IPS-11a (cell line): ENCODE measurements around the gene NES.

Source experiments
- H3K4me3 ChIP-seq: one replicate; pipeline ENCODE4 v1.5.1; 2013; ENCODE audit warnings: low read depth, low read length, control low read depth

The NES gene

GRCh38 chr1:156665539-156665938 is 11.7 kb downstream of the NES start:
- no peak overlapping the region for H3K4me3 ChIP-seq

GRCh38 chr1:156664767-156665411 is 12.3 kb downstream of the NES start:
- no peak overlapping the region for H3K4me3 ChIP-seq

- no peak overlapping the region for H3K4me3 ChIP-seq
Observed at GRCh38 chr1:156664046-156664766, 13.0 kb downstream of the NES start.

DNA sequence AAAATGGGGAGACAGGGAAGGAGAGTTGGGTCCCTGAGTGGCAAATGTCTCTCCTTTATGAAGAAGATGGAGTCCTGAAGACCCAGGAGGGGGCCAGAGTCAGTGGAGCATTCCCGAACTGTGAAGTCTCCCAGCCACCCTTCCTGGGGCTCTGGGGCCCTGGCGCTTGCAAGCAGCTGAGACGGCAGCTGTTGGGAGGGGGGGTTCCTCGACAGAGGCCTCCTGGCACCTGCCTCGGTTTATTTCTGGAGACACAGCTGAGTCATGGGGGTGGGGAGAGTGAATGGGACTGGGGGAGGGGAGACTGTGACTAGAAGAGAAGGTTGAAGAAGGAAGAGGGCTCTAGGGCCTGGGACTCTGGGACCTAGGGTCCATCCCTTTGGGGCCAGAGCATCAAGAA is 14.0 kb downstream of the NES start:
- no peak overlapping the region for H3K4me3 ChIP-seq

DNA sequence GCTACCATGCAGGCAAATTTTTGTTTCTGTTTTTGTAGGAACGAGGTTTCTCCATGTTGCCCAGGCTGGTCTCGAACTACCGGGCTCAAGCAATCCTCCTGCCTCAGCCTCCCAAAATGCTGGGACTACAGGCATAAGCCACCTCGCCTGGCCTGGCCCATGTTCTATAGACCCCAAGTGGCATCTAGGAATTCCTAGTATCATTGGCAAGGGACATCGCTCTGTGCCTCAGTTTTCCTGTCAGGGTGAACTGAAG is 14.5 kb downstream of the NES start:
- no peak overlapping the region for H3K4me3 ChIP-seq

DNA sequence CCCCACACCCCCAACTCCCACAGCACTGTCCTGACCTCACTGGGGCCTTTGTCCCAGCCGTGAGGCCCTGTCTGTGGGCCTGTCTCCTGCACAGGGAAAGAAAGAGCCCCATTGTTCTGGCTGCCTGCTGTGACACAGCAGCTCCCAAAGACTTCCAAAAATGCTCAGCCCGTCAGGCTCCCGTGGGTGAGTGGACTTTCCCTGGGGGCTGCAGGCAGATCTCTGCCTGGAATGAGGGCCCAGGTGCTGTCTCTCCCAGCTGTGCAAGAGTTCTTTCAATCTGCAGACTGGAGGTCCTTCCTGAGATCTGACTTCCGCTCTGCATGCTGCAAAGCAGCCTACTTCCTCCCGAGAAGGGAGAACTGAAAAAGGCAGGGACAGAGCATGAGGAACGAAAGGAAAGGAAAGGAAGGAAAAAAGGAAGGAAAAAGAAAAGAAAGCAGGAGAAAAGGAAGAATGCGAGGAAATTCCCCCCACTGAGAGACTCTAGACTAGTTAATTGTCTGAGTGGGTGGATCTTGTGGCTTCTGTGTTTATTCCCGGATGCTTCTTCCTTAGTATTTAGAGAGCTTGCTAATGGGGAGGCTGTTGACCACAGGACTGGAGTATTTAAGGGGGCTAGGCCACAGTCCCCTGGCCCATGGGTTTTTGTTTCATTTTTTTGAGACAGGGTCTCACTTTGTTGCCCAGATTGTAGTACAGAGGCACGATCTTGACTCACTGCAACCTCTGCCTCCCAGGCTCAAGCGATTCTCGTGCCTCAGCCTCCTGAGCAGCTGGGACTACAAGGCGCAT is 15.0 kb downstream of the NES start:
- no peak overlapping the region for H3K4me3 ChIP-seq

DNA sequence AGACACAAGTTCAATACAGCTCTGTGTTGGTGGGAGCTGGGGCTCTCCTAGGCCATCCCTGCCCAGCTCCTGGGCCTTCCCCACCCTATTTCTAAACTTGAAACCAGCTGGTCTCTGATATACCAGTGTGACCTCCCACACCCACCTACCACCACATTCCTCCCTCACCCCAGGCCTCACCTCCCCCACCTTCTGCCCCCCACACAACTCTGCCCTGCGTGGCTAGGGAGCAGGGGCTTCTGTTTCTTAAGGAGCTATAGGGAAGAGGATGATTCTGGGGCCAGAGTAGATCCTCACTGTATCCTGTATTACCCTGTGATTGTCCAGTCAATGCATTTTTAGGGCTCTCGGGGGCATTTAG is 16.5 kb downstream of the NES start:
- no peak overlapping the region for H3K4me3 ChIP-seq

DNA sequence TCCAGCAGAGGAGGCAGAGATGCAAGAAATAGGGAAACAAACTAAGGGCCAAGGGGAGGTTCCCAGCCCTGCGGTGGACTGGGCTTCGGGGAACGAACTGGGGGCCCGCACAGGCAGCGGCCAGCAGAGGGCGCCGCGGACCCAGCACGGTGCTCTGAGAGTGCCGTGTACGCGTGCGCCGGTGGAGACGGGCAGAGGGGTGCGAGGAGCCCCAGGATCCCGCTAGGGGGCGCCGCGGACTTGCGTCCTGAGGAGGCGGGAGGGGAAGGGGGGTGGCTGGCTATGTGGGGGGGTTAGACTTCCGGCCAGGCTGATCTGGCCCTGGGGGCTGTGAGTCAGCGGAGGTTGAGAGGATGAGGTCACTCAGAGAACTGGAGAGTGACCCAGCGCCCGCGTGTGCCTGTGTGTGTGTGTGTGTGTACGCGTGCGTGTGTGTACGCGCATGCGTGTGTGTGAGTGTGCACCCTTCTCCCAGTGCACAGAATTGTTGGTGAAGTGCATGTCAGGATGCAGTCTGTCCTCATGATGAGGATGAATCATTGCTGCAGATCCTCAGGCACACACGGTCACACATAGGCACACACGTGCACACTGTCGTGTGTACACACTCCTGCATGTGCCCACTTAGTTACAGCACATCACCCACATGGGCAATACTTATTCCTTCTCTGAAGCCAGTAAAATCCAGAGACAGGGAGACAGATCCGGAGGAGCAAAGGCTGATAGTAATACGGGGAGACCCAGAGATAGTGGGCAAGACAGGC is 17.0 kb downstream of the NES start:
- H3K4me3 ChIP-seq, result no peak overlapping the region

- H3K4me3 ChIP-seq, result no peak overlapping the region
Observed at GRCh38 chr1:156659661-156659987, 17.6 kb downstream of the NES start.

DNA sequence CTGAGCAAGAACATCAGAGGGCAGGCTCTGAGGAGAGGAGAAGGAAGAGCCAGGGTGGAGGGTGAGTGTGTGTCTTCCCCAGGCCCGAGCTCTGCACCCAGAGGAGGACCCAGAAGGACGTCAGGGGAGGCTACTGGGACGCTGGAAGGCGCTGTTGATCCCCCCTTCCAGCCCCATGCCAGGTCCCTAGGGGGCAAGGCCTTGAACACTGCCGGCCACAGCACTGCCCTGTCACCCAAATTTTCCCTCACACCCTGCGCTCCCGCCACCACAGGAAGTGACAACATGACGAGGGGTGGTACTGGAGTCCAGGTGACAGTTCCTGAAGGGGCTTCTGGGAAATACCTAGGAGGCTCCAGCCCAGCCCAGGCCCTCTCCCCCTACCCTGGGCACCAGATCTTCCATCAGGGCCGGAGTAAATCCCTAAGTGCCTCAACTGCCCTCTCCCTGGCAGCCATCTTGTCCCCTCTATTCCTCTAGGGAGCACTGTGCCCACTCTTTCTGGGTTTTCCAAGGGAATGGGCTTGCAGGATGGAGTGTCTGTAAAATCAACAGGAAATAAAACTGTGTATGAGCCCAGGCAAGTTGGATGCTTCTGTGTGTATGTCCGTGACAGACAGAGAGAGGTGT is 18.1 kb downstream of the NES start:
- H3K4me3 ChIP-seq, result no peak overlapping the region

- H3K4me3 ChIP-seq, result no peak overlapping the region
Observed at GRCh38 chr1:156658496-156658895, 18.7 kb downstream of the NES start.

GRCh38 chr1:156657741-156658319 is 19.4 kb downstream of the NES start:
- H3K4me3 ChIP-seq, result no peak overlapping the region

GRCh38 chr1:156656806-156657740 is 20.1 kb downstream of the NES start:
- peak overlapping the region; percentile 14 for H3K4me3 ChIP-seq

GRCh38 chr1:156655904-156656516 is 21.2 kb downstream of the NES start:
- H3K4me3 ChIP-seq, result no peak overlapping the region

DNA sequence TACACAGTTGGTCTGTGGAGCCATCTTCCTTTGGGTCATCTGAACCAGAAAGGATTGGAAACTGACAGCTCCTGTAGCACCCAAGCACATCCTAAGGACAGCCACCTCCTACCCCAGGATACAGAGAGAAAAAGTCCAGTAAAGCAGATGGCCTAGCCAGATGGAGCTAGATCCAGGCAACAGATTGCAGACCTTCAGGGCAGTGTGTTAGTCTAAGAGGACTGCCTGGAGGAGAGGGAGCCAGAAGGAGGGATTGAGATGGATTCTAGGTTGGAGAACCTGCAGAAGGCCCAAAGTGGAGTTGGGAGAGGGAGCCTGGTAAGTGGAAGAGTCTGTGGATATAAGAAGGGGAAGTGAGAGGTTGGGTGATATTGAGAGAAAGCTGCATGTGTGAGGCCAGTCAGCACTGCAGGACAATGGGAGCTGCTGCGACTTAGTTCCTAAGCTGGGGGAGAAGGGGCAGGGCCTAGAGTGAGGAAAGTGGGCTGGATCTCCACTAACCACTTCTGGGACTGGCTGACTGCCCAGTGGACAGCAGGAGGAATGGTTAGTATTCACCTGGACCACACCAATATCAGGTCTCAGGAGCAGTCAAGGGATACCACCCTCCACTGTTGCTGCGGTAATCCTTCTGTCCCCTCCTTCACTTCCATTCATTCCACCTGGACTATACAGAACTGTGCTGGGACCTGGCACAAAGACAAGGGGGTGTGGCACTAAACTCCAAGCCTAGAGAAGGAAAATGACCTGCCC is 21.9 kb downstream of the NES start:
- H3K4me3 ChIP-seq, result no peak overlapping the region

DNA sequence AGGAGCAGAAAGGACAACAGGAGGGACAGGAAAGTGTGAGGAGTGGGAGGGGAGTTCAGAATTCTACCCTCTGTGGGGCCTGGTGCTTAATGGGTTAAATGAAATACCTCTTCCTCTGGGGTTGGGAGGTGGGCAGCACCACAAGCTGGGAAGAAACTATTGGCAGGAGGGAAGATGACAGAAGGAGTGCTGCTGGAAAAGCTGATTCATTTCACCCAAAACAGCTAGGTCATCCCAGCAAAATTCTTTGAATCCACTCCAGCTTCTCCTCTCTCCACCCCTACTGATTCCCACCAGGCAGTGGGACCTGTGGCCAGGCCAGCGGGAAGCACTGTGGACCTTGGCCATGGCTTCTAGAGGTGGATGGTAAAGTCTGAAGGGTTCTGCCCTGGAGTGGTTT is 22.5 kb downstream of the NES start:
- no peak overlapping the region for H3K4me3 ChIP-seq

DNA sequence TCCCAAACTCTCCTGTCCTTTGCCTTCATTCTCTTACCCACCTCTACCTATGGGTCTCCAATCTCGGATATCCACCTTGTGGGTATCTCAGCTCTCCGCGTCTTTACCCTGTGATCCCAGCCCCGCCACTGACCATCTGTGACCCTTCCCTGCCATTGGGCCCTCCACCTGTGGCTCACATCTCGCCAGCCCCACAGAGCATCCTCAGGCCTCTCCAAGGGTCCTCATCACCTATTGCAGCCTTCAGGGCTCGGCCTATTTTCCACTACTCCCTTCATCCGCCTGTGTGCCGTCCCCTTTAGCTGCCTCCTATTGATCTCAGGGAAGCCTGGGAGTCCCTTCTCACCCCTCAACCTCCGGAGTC is 24.2 kb downstream of the NES start:
- H3K4me3 ChIP-seq, result no peak overlapping the region

DNA sequence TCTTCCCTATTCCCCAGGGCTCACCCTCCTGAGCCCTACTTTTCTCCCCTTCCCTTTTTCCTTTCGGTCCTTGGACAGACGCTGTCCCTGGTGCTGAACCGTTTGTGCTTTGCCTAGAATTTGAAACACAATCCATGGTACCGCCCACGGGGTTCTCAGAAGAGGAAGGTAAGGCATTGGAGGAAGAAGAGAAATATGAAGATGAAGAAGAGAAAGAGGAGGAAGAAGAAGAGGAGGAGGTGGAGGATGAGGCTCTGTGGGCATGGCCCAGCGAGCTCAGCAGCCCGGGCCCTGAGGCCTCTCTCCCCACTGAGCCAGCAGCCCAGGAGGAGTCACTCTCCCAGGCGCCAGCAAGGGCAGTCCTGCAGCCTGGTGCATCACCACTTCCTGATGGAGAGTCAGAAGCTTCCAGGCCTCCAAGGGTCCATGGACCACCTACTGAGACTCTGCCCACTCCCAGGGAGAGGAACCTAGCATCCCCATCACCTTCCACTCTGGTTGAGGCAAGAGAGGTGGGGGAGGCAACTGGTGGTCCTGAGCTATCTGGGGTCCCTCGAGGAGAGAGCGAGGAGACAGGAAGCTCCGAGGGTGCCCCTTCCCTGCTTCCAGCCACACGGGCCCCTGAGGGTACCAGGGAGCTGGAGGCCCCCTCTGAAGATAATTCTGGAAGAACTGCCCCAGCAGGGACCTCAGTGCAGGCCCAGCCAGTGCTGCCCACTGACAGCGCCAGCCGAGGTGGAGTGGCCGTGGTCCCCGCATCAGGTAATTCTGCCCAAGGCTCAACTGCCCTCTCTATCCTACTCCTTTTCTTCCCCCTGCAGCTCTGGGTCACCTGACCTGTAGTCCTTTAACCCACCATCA is 24.8 kb downstream of the NES start:
- H3K4me3 ChIP-seq, result no peak overlapping the region
